Astrocyte (in vitro differentiated cells and primary cell): Measurements from ENCODE around the gene GNS. TPM values are rescaled to one million over a fixed set of nuclear protein-coding genes. Genes with fewer than 3 reads are reported as not detected.

Source experiments
- DNase-seq: peaks from one replicate; pipeline ENCODE4 v3.0.0-alpha.2; 2010; ENCODE audit warnings: low read depth
- FAIRE-seq: peaks from 2 replicates; lab custom pipeline; 2011; peaks lifted over from hg19 to GRCh38; lab: Jason Lieb, UNC
- H2AFZ ChIP-seq: 2 replicates; pipeline ENCODE4 v1.6.0; 2012; ENCODE audit warnings: low read depth, low read length, inconsistent platforms
- H3K27ac ChIP-seq: 2 replicates; pipeline ENCODE4 v1.5.1; 2011; ENCODE audit warnings: low read depth, low read length, inconsistent platforms
- H3K27me3 ChIP-seq: 2 replicates; pipeline ENCODE4 v1.6.0; 2011; ENCODE audit warnings: low read length, inconsistent platforms; ENCODE audit not compliant: insufficient read depth
- H3K36me3 ChIP-seq: 2 replicates; pipeline ENCODE4 v1.5.1; 2011; ENCODE audit warnings: low read length, inconsistent platforms; ENCODE audit not compliant: insufficient read depth
- H3K4me1 ChIP-seq: 2 replicates; pipeline ENCODE4 v1.5.1; 2011; ENCODE audit warnings: low read length, inconsistent platforms; ENCODE audit not compliant: insufficient read depth
- H3K4me2 ChIP-seq: 2 replicates; pipeline ENCODE4 v1.6.0; 2012; ENCODE audit warnings: low read length, inconsistent platforms
- H3K4me3 ChIP-seq: 2 replicates; pipeline ENCODE4 v1.5.1; 2011; ENCODE audit warnings: low read depth, mild to moderate bottlenecking, low read length, inconsistent platforms; ENCODE audit not compliant: insufficient read depth
- H3K79me2 ChIP-seq: 2 replicates; pipeline ENCODE4 v1.6.0; 2012; ENCODE audit warnings: mild to moderate bottlenecking, low read length, inconsistent platforms; ENCODE audit not compliant: insufficient read depth
- H3K9ac ChIP-seq: 2 replicates; pipeline ENCODE4 v1.6.0; 2012; ENCODE audit warnings: mild to moderate bottlenecking, low read length, inconsistent platforms
- H3K9me3 ChIP-seq: 2 replicates; pipeline ENCODE4 v1.5.1; 2012; ENCODE audit warnings: low read depth, mild to moderate bottlenecking, low read length, inconsistent platforms; ENCODE audit not compliant: insufficient read depth
- H4K20me1 ChIP-seq: 2 replicates; pipeline ENCODE4 v1.6.0; 2012; ENCODE audit warnings: low read length, inconsistent platforms; ENCODE audit not compliant: insufficient read depth
- H3K27ac Mint-ChIP-seq: one replicate; pipeline ENCODE4 v1.8.0; 2021; ENCODE audit warnings: mild to moderate bottlenecking, mixed read lengths; ENCODE audit not compliant: unreplicated experiment
- H3K27me3 Mint-ChIP-seq: one replicate; pipeline ENCODE4 v1.8.0; 2021; ENCODE audit warnings: low read depth, mixed read lengths; ENCODE audit not compliant: unreplicated experiment
- H3K36me3 Mint-ChIP-seq: one replicate; pipeline ENCODE4 v1.8.0; 2021; ENCODE audit warnings: low read depth, mixed read lengths; ENCODE audit not compliant: unreplicated experiment
- H3K4me1 Mint-ChIP-seq: one replicate; pipeline ENCODE4 v1.8.0; 2021; ENCODE audit warnings: low read depth, mixed read lengths; ENCODE audit not compliant: unreplicated experiment
- H3K4me3 Mint-ChIP-seq: one replicate; pipeline ENCODE4 v1.8.0; 2021; ENCODE audit warnings: mild to moderate bottlenecking, moderate library complexity, mixed read lengths; ENCODE audit not compliant: unreplicated experiment
- H3K9me3 Mint-ChIP-seq: one replicate; pipeline ENCODE4 v1.8.0; 2021; ENCODE audit warnings: mild to moderate bottlenecking, mixed read lengths; ENCODE audit not compliant: unreplicated experiment
- EZH2 ChIP-seq: IDR thresholded peaks from 2 replicates; pipeline ENCODE4 v1.6.1; 2012; ENCODE audit warnings: mild to moderate bottlenecking, low read length, inconsistent platforms; ENCODE audit not compliant: insufficient read depth
- total RNA-seq: library from RNA; stranded (reverse); gene quantifications from 2 replicates; pipeline ENCODE4 v1.2.1, GENCODE V29; 2021
- TF ChIP-seq, protein P1 (sequence below): IDR thresholded peaks from 2 replicates; pipeline ENCODE4 v1.5.1; 2011; ENCODE audit warnings: low read depth, mild to moderate bottlenecking, inconsistent platforms, low read length, moderate library complexity; ENCODE audit not compliant: insufficient read depth

Gene GNS
- total RNA-seq, 1 donor from 2014 or later, result 109 TPM

DNA sequence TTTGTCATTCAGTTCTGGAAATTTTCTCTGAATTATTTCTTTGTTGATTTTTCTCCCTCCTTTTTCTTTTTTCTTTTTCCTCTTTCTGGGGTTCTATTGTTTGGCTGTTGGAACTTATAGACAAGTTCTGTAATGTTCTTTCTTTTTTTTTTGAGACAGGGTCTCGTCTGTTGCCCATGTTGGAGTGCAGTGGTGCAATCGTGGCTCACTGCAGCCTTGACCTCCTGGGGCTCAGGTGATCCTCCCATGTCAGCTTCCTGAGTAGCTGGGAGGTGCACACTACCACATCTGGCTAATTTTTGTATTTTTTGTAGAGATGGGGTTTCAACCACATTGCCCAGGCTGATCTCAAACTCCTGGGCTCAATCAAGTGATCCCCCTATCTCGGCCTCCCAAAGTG lies 35.1 kb upstream of the GNS start:
- H3K36me3 ChIP-seq, result no peaks in the 10 kb centered on the region
- Mint-ChIP-seq H3K36me3 (no peaks in the 10 kb centered on the region), H3K4me3 (no peak overlapping the region), H3K27me3 (peaks cover 1% of the 10 kb centered on the region), H3K4me1 (peaks cover 5% of the 10 kb centered on the region), H3K9me3 (no peaks in the 10 kb centered on the region), H3K27ac (no peak overlapping the region)
- no peaks in the 10 kb centered on the region for H4K20me1 ChIP-seq
- H3K4me1 ChIP-seq, result no peaks in the 10 kb centered on the region
- H3K27me3 ChIP-seq, result peaks cover 11% of the 10 kb centered on the region
- TF ChIP-seq, protein P1, sequence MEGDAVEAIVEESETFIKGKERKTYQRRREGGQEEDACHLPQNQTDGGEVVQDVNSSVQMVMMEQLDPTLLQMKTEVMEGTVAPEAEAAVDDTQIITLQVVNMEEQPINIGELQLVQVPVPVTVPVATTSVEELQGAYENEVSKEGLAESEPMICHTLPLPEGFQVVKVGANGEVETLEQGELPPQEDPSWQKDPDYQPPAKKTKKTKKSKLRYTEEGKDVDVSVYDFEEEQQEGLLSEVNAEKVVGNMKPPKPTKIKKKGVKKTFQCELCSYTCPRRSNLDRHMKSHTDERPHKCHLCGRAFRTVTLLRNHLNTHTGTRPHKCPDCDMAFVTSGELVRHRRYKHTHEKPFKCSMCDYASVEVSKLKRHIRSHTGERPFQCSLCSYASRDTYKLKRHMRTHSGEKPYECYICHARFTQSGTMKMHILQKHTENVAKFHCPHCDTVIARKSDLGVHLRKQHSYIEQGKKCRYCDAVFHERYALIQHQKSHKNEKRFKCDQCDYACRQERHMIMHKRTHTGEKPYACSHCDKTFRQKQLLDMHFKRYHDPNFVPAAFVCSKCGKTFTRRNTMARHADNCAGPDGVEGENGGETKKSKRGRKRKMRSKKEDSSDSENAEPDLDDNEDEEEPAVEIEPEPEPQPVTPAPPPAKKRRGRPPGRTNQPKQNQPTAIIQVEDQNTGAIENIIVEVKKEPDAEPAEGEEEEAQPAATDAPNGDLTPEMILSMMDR, result no peak
- TF ChIP-seq EZH2, result no peak
- H3K9ac ChIP-seq, result no peak overlapping the region
- no peak for DNase-seq
- no peak overlapping the region for H3K4me2 ChIP-seq
- H3K27ac ChIP-seq, result no peak overlapping the region
- no peaks in the 10 kb centered on the region for H3K9me3 ChIP-seq
- no peak overlapping the region for H3K4me3 ChIP-seq
- no peak overlapping the region for H2AFZ ChIP-seq
- no peak for FAIRE-seq
- no peaks in the 10 kb centered on the region for H3K79me2 ChIP-seq

DNA sequence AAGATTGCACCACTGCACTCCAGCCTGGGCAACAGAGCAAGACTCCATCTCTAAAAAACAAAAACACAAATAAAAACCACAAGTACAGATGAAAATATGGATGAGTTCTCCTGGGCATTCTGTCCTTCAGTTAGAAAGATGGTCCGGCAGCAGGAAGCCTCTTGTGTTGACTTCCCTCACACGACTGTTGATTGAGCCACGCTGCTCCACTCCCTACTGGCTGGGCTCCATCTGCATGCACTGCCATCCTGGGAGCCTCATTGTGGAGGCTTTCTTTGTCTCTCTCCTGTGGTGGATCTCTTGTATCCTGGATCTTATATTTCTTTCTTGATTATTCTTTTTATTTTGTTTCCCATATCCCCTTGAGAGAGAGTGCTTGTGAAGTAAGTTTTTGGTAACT lies 34.4 kb upstream of the GNS start:
- H3K27me3 ChIP-seq, result peaks cover 13% of the 10 kb centered on the region
- no peak overlapping the region for H2AFZ ChIP-seq
- H3K27me3 Mint-ChIP-seq, result peaks cover 1% of the 10 kb centered on the region
- no peaks in the 10 kb centered on the region for H3K36me3 Mint-ChIP-seq
- no peak for FAIRE-seq
- H3K4me3 Mint-ChIP-seq, result no peak overlapping the region
- H3K4me1 ChIP-seq, result no peaks in the 10 kb centered on the region
- no peak for DNase-seq
- no peak overlapping the region for H3K27ac ChIP-seq
- no peak overlapping the region for H3K4me2 ChIP-seq
- no peaks in the 10 kb centered on the region for H3K9me3 ChIP-seq
- no peaks in the 10 kb centered on the region for H3K79me2 ChIP-seq
- H3K9ac ChIP-seq, result no peak overlapping the region
- H3K4me3 ChIP-seq, result no peak overlapping the region
- H3K4me1 Mint-ChIP-seq, result peaks cover 5% of the 10 kb centered on the region
- H3K9me3 Mint-ChIP-seq, result no peaks in the 10 kb centered on the region
- no peaks in the 10 kb centered on the region for H4K20me1 ChIP-seq
- H3K36me3 ChIP-seq, result no peaks in the 10 kb centered on the region
- no peak overlapping the region for H3K27ac Mint-ChIP-seq
- no peak for TF ChIP-seq EZH2
- TF ChIP-seq, protein P1, result no peak

DNA sequence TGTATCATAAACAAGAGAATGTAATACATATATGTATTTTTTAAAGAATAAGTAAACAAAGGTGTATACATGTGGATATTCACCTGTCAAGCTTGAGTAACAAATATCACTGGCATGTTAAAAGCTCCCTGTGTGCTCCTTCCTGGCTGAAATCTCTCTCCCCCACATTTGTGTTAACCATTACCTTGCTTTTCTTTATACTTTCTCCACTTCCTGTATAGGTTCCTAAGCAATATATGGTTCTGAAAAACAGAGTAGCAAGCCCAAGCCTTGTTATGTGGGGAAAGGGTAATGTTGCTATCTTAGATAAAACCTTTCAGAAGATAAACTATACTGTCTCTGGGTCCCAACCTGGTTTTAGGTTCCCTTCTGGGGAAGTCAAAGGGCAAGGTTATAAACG lies 32.9 kb upstream of the GNS start:
- DNase-seq (no peak), FAIRE-seq (no peak)
- Mint-ChIP-seq H3K4me1 (peaks cover 2% of the 10 kb centered on the region), H3K27ac (no peak overlapping the region), H3K27me3 (no peaks in the 10 kb centered on the region), H3K9me3 (no peaks in the 10 kb centered on the region), H3K4me3 (no peak overlapping the region), H3K36me3 (no peaks in the 10 kb centered on the region)
- Histone ChIP-seq H2AFZ (no peak overlapping the region), H3K27ac (no peak overlapping the region), H3K4me3 (no peak overlapping the region), H4K20me1 (no peaks in the 10 kb centered on the region), H3K4me1 (no peaks in the 10 kb centered on the region), H3K36me3 (no peaks in the 10 kb centered on the region), H3K4me2 (no peak overlapping the region), H3K9ac (no peak overlapping the region), H3K27me3 (peaks cover 12% of the 10 kb centered on the region), H3K79me2 (no peaks in the 10 kb centered on the region), H3K9me3 (no peaks in the 10 kb centered on the region)
- no peak for TF ChIP-seq EZH2
- TF ChIP-seq, protein P1, result no peak
